ENCODE results near the gene ZNF615. TPM values are rescaled to one million over a fixed set of nuclear protein-coding genes. Genes with fewer than 3 reads are reported as not detected.

ZNF615 gene
- total RNA-seq, 1 experiment from 2014 or later = 5.3 TPM

DNA sequence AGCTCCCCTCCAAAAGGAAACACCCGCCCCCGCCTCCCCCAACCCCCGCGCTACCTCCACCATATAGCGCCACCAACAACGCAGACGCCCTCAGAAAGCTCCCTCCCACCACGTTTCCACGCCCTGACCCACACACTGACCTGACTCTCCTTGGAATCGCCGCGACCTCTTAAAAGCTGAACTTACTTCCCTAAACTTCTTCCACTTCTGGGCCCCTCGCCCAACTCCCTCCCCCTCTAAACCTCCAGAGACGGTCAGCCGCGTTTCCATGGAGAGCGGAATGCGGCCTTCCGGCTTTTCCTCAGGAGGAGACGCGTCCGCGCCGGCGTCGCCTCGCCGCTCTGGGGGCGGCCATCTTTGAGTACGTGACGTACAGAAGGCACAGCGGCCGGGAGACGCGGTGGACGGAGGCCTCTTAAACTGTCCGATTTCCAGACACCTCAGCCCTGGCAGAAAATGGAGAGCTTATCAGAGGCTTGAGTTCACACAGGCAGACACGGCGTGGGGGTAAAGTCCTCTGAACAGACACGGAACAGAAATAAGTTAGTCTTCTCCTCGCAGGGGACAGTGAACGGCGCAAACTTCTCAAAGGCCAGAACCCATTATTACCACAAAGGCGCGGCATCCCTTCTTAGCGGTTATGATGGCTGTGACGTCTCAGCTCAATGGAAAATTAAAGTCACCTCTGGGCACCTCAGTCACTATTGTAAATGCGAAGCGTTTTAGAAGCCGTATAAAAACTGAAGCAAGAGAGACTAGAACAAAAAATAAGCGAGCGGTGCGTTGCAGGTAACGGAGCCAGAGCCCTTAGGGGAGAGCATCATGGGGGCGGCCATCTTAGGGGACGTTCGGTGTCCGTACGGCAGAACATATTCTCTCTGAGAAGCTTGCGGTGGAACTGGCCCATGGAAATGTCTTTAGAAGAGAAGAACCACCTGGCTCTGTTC lies 40.8 kb upstream of the ZNF615 start, which contains the start of gene ZNF432:
TSS of gene ZNF432 (minus strand) at position 284 of the 947 bp plus-strand sequence. CDS start 1,970 bp downstream, outside the sequence.
- Histone ChIP-seq H3K79me2 (ENCODE audit: low read depth) (0 out of 2 replicates have a peak, but pooled peaks cover 8% of the 10 kb centered on the region), H3K27ac (peak within 1 kb of the TSS; percentile 54), H2AFZ (peak within 1 kb of the TSS; percentile 95), H3K27me3 (ENCODE audit: insufficient read depth, low read depth) (no peaks in the 10 kb centered on the region), H3K4me1 (replicated peaks; ENCODE audit: insufficient read depth) (peaks cover 5% of the 10 kb centered on the region), H3K4me3 (peak within 1 kb of the TSS; percentile 77), H3K9me3 (ENCODE audit: insufficient read depth, low read depth) (peaks cover 43% of the 10 kb centered on the region), H3K4me2 (peak within 1 kb of the TSS; percentile 78), H3K36me3 (ENCODE audit: low read depth) (peaks cover 43% of the 10 kb centered on the region), H3F3A (ENCODE audit: insufficient read depth, low read depth) (no peaks in the 10 kb centered on the region), H4K20me1 (ENCODE audit: insufficient read depth) (no peaks in the 10 kb centered on the region), H3K9me2 (ENCODE audit: insufficient read depth) (no peaks in the 10 kb centered on the region)
- CTCF ChIA-PET = interaction anchor here (0.7 kb wide), 1 partner anchor 16 kb away, joined by 17 read pairs; no protein-coding TSS in a partner anchor
- TF ChIP-seq, protein P1, sequence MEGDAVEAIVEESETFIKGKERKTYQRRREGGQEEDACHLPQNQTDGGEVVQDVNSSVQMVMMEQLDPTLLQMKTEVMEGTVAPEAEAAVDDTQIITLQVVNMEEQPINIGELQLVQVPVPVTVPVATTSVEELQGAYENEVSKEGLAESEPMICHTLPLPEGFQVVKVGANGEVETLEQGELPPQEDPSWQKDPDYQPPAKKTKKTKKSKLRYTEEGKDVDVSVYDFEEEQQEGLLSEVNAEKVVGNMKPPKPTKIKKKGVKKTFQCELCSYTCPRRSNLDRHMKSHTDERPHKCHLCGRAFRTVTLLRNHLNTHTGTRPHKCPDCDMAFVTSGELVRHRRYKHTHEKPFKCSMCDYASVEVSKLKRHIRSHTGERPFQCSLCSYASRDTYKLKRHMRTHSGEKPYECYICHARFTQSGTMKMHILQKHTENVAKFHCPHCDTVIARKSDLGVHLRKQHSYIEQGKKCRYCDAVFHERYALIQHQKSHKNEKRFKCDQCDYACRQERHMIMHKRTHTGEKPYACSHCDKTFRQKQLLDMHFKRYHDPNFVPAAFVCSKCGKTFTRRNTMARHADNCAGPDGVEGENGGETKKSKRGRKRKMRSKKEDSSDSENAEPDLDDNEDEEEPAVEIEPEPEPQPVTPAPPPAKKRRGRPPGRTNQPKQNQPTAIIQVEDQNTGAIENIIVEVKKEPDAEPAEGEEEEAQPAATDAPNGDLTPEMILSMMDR (conservative IDR thresholded peaks at IDR 0.05) = no peak
- BruUV-seq (replicated peaks) = TSS peak; percentile 93
- DNase-seq = peak; percentile 83 to 91
- POLR2A ChIA-PET (ENCODE audit: unreplicated experiment) = interaction anchor here (0.6 kb wide), 2 partner anchors 138 to 698 kb away, joined by 7 to 15 read pairs; no protein-coding TSS in a partner anchor
- intact Hi-C loops (cut with micrococcal nuclease; ENCODE audit: unreplicated experiment) = loop anchor here (1.0 to 2.0 kb wide), 2 partner anchors 21 to 90 kb away; partner anchors contain the start of genes ZNF614 and ZNF616

DNA sequence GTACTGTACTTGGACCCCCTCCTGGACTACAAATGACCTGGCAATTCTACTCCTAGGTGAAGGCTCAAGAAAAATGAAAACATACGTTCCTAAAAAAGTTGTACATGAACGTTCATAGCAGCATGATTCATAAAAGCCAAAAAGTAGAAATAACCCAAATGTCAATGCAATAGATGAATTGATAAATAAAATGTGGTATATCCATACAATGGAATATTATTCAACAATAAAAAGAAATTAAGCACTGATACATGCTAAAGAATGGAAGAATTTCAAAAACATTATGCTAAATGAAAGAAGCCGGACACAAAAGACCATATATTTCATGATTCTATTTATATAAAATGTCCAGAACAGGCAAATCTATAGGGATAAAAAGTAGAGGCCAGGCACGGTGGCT lies 31.2 kb upstream of the ZNF615 start:
- H3K4me3 ChIP-seq = 0 out of 2 replicates have a peak overlapping the region, but pooled peaks have one; percentile 3
- DNase-seq = no peak
- H3K4me2 ChIP-seq = no peak overlapping the region
- POLR2A ChIA-PET (ENCODE audit: unreplicated experiment) = no interaction called here
- peaks cover 82% of the 10 kb centered on the region for H3K36me3 ChIP-seq (ENCODE audit: low read depth)
- no peaks in the 10 kb centered on the region for H3K27me3 ChIP-seq (ENCODE audit: insufficient read depth, low read depth)
- intact Hi-C loops (cut with micrococcal nuclease; ENCODE audit: unreplicated experiment) = no loop called here
- H3K9me3 ChIP-seq (ENCODE audit: insufficient read depth, low read depth) = peaks cover 69% of the 10 kb centered on the region
- CTCF ChIA-PET = no interaction called here
- H3K4me1 ChIP-seq (replicated peaks; ENCODE audit: insufficient read depth) = no peaks in the 10 kb centered on the region
- no peak overlapping the region for H3K27ac ChIP-seq
- no peaks in the 10 kb centered on the region for H3K79me2 ChIP-seq (ENCODE audit: low read depth)
- no peaks in the 10 kb centered on the region for H4K20me1 ChIP-seq (ENCODE audit: insufficient read depth)
- BruUV-seq (replicated peaks) = no TSS peak
- peaks cover 12% of the 10 kb centered on the region for H3F3A ChIP-seq (ENCODE audit: insufficient read depth, low read depth)
- H2AFZ ChIP-seq = no peak overlapping the region
- H3K9me2 ChIP-seq (ENCODE audit: insufficient read depth) = no peaks in the 10 kb centered on the region
- TF ChIP-seq EZH2 (IDR thresholded peaks at IDR 0.05; ENCODE audit: low read depth) = no peak

DNA sequence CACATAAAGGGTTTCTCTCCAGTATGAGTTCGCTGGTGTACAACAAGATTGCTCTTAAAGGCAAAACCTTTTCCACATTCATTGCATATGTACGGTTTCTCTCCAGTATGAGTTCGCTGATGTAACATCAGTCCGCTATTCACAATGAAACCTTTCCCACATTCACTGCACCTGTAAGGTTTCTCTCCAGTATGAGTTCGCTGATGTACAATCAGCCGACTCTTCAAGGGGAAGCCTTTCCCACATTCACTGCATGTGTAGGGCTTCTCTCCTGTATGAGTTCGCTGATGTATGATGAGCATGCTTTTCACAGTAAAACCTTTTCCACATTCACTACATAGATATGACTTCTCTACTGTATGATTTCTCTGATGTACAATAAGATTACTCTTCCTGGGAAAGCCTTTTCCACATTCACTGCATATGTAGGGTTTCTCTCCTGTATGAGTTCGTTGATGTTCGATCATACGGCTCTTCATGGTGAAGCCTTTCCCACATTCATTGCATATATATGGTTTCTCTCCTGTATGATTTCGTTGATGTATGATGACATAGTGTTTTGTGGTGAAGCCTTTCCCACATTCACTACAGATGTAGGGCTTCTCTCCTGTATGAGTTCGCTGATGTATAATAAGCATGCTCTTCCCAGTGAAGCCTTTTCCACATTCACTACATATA lies 26.2 kb upstream of the ZNF615 start:
- no peaks in the 10 kb centered on the region for H3K27me3 ChIP-seq (ENCODE audit: insufficient read depth, low read depth)
- peaks cover 65% of the 10 kb centered on the region for H3K36me3 ChIP-seq (ENCODE audit: low read depth)
- ChIA-PET CTCF (no interaction called here), POLR2A (ENCODE audit: unreplicated experiment) (no interaction called here)
- no peaks in the 10 kb centered on the region for H3K9me2 ChIP-seq (ENCODE audit: insufficient read depth)
- no peak overlapping the region for H2AFZ ChIP-seq
- H3K9me3 ChIP-seq (ENCODE audit: insufficient read depth, low read depth) = peaks cover 94% of the 10 kb centered on the region
- no peaks in the 10 kb centered on the region for H4K20me1 ChIP-seq (ENCODE audit: insufficient read depth)
- intact Hi-C loops (cut with micrococcal nuclease; ENCODE audit: unreplicated experiment) = no loop called here
- DNase-seq = no peak
- TF ChIP-seq, protein P1 (conservative IDR thresholded peaks at IDR 0.05) = no peak
- no peak for TF ChIP-seq EZH2 (IDR thresholded peaks at IDR 0.05; ENCODE audit: low read depth)
- H3K4me3 ChIP-seq = peak overlapping the region; percentile 18
- no TSS peak for BruUV-seq (replicated peaks)
- H3K27ac ChIP-seq = no peak overlapping the region
- no peak overlapping the region for H3K4me2 ChIP-seq
- H3K79me2 ChIP-seq (ENCODE audit: low read depth) = no peaks in the 10 kb centered on the region
- H3F3A ChIP-seq (ENCODE audit: insufficient read depth, low read depth) = peaks cover 17% of the 10 kb centered on the region
- H3K4me1 ChIP-seq (replicated peaks; ENCODE audit: insufficient read depth) = peaks cover 4% of the 10 kb centered on the region; the same call in 1 of the 2 replicates

Measured in PC-9 (cell line).